ENCODE results near the gene GABBR2. TPM values are rescaled to one million over a fixed set of nuclear protein-coding genes. Genes with fewer than 3 reads are reported as not detected.
A peak's percentile ranks its signal among the peaks of the same experiment; 100 is the strongest.

Gene GABBR2
- total and polyA plus RNA-seq, 2 of the 8 experiments (the other 6 are each of a cell fraction or from before 2014, with no cell fraction given), result 0.50 to 1.2 TPM

DNA sequence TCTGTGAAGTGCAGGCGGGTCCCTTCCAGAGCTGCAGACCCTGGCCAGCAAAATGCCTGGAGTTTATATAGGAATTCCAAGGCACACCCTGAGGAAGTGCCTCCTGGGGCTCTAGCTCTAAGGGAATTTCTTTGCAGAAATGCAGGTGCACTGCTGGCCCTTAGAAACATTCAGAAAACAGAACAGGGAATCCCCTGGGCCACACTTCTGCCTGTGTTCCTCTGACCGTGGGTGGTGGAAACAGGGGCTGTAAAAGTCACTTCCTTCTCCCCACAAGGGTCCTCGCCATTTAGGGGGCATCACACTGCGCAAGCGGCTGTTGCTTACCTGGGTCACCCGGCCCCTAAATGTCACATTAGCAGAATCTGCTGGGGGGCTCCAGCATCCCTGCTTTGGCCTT lies 312.5 kb downstream of the GABBR2 start:
- CTCF ChIA-PET (ENCODE audit: partially characterized antibody), result interaction anchor here (0.7 to 1.0 kb wide), 2 partner anchors 14 to 377 kb away, joined by 3 to 5 read pairs; no protein-coding TSS in a partner anchor
- H3K79me2 ChIP-seq (ENCODE audit: control insufficient read depth in 1 of 2, insufficient read depth in 2 of 2, low read length in 2 of 2), result no peaks in the 10 kb centered on the region
- no peak overlapping the region for H3K56ac ChIP-seq (replicated peaks; ENCODE audit: insufficient read length, low read depth, low read length)
- H3K4me3 ChIP-seq (ENCODE audit: extremely low read depth in 1 of 4, insufficient read depth in 2 of 4, low read depth in 3 of 4, low read length in 4 of 4), result no peak overlapping the region
- H3K79me1 ChIP-seq (ENCODE audit: low read depth, low read length), result no peaks in the 10 kb centered on the region
- H3K4me2 ChIP-seq (ENCODE audit: insufficient read depth in 1 of 2, low read depth in 2 of 2, low read length in 2 of 2), result no peak overlapping the region
- no peak for DNase-seq (ENCODE audit: low read depth in 1 of 2, low spot score in 2 of 2)
- no peak overlapping the region for H2AFZ ChIP-seq (ENCODE audit: low read length)
- no peak overlapping the region for H3K18ac ChIP-seq (ENCODE audit: extremely low read depth, low read length)
- H4K8ac ChIP-seq (ENCODE audit: extremely low read depth, insufficient read depth, low read length), result no peak overlapping the region
- FAIRE-seq, result no peak
- H2BK15ac ChIP-seq (ENCODE audit: low read length), result no peak overlapping the region
- no peak overlapping the region for H4K91ac ChIP-seq (replicated peaks; ENCODE audit: insufficient read length, low read length)
- H3K4me1 ChIP-seq (replicated peaks in 1 of 4; ENCODE audit: control insufficient read depth in 3 of 4, insufficient read depth in 4 of 4, low read length in 3 of 4), result peaks cover 0 to 13% (median 2%) of the 10 kb centered on the region in 4 experiments; a peak in 4 of 7 replicates
- H3K36me3 ChIP-seq (ENCODE audit: control insufficient read depth in 2 of 4, insufficient read depth in 4 of 4, low read length in 3 of 4), result no peaks in the 10 kb centered on the region
- no peak overlapping the region for H2AK5ac ChIP-seq (ENCODE audit: low read depth, low read length)
- TF ChIP-seq SP4 (IDR thresholded peaks at IDR 0.05; ENCODE audit: low read length) (no peak), TCF12 (IDR thresholded peaks at IDR 0.05; ENCODE audit: low read depth, low read length) (0 out of 2 replicates have a peak, but pooled peaks have one; percentile 26), BCL11A (IDR thresholded peaks at IDR 0.05; ENCODE audit: low read depth in 2 of 2, low read length in 2 of 2) (no peak)
- H4K5ac ChIP-seq (ENCODE audit: insufficient read length, low read depth, low read length), result no peak overlapping the region
- POLR2A ChIA-PET (ENCODE audit: partially characterized antibody), result no interaction called here
- H3K4ac ChIP-seq (replicated peaks; ENCODE audit: insufficient read length, low read depth, low read length), result no peak overlapping the region
- no peak overlapping the region for H3K9ac ChIP-seq (replicated peaks in 1 of 4; ENCODE audit: extremely low read depth in 1 of 4, low read depth in 3 of 4, low read length in 3 of 4)
- H2BK20ac ChIP-seq (ENCODE audit: low read length), result no peak overlapping the region
- no peaks in the 10 kb centered on the region; a peak in 1 of 7 replicates for H3K27me3 ChIP-seq (replicated peaks in 1 of 4; ENCODE audit: control insufficient read depth in 3 of 4, extremely low read depth in 1 of 4, insufficient read depth in 3 of 4, low read length in 3 of 4)
- no peaks in the 10 kb centered on the region for H4K20me1 ChIP-seq (replicated peaks in 1 of 2; ENCODE audit: control insufficient read depth in 1 of 2, insufficient read depth in 2 of 2, low read length in 2 of 2)
- no peak overlapping the region for H3K23ac ChIP-seq (ENCODE audit: insufficient read length)
- no peak overlapping the region for H3K14ac ChIP-seq (ENCODE audit: insufficient read length)
- no peak overlapping the region for H2BK5ac ChIP-seq (ENCODE audit: low read depth, low read length)
- no peak overlapping the region for H3K27ac ChIP-seq (ENCODE audit: low read depth, low read length)
- H2BK12ac ChIP-seq (ENCODE audit: low read depth, low read length), result no peak overlapping the region
- no peaks in the 10 kb centered on the region for H3K9me3 ChIP-seq (ENCODE audit: insufficient read depth in 2 of 2, low read depth in 1 of 2, low read length in 1 of 2)
- no peak overlapping the region for H2BK120ac ChIP-seq (replicated peaks; ENCODE audit: low read depth, low read length)
- H3K23me2 ChIP-seq (ENCODE audit: low read depth, low read length), result peaks cover 8% of the 10 kb centered on the region
- 84% methylated on average over 6 of the region's 6 CpGs; no CpG with 5 or more reads in 1 of the 2 experiments for WGBS, 2 experiments (ENCODE audit: extremely low coverage in 1 of 2, insufficient coverage in 1 of 2, insufficient read length in 1 of 2, insufficient replicate concordance in 2 of 2, low coverage in 1 of 2, low lambda C conversion rate in 2 of 2, missing lambda C conversion rate in 1 of 2)

Data from H1 (cell line).